Stimulated activated CD4-positive, alpha-beta T cell treated with anti-CD3 and anti-CD28 coated beads, Interleukin-15, amount 100 ng/mL, for 1 hour (primary cell): ENCODE results near the gene DCLK1.
"Not testable (repeated sequence)": the region's sequence is repeated elsewhere in the genome, so short reads cannot be mapped to it uniquely, and the experiment has no call there.

ENCODE experiments used
- DNase-seq, 2 donors: peaks; one replicate each; pipeline ENCODE4 v3.0.0-alpha.2; 2020; ENCODE audit warnings: low read depth in 1 of 2, low spot score in 1 of 2

Gene DCLK1

GRCh38 chr13:36131931-36132297, 732 bp upstream of the DCLK1 start:
- no peak for DNase-seq

DNA sequence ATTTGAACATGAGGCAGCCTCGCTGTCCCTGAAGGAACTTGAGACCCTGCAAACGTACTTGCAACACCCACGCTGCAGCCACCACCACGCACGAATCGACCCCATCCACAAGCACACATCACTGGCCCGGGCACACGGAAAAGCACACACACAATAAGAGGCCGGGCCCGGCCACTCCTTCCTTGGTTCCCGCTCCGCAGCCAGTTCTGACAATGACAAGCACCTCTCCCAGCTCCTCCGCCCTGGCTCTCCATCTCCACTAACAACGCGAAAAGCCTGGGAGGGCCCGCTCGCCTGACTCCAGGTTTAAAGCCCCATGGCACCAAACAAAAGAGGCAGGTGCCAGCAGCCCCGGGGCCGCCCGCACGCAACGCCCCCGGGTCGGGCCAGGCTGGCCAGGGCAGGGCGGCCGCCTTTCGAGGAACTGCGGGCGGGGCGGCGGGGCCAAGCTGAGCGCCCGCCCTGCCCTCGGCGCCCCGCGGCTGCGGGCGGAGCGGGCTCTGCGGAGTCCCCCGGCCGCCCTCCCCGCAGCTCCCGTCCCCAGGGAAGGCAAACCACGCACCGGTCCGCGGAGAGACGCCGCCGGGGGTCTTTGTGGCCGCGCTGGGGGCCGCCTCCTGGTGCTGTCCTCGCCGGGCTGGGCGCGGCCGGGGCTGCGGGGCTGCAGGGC, 495 bp downstream of the DCLK1 start:
- DNase-seq = no peak

GRCh38 chr13:36130193-36130551, 1.0 kb downstream of the DCLK1 start:
- DNase-seq = no peak

- DNase-seq = no peak
Measured at GRCh38 chr13:36129539-36129938, 1.6 kb downstream of the DCLK1 start.

DNA sequence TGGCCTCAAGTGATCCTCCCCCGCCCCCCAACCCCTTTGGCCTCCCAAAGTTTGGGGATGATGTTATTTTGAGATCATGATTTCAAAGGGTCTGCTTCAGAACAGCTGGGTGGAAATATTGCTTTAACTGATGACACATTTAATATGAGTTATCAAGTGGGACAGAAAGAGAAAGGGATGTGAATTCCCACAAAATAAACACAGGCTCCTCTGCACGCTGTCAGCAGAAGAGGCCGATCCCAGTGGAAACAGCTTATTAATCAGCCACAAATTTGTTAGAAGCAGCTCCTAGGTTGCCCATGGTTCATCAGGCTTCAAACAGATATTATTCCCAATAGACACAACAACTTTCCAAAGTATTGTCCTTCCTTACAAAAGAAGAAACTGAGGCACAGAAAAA, 4.7 kb downstream of the DCLK1 start:
- no peak for DNase-seq

DNA sequence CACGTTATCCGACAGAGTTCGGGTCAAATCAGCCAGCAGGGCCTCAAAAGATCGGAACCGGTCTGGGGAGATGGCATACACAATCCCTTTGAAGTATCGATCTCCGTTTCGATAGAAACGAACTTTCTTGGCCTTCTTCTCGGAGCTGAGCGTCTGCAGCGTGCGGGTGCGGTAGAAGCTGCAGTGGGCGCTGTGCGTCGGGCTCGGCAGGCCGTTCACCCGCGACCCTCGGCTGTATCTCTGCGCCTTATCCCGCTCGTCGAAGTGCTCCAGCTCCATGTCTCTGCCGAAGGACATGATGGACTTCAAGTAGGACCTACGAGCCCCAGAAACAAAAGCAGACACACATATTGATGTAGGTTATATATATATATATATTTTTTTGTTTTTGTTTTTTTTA, 5.3 kb downstream of the DCLK1 start:
- DNase-seq = no peak

- DNase-seq = no peak
Measured at GRCh38 chr13:36124236-36124822, 6.9 kb downstream of the DCLK1 start.

- DNase-seq = no peak
Measured at GRCh38 chr13:36115306-36115705, 15.9 kb downstream of the DCLK1 start.

DNA sequence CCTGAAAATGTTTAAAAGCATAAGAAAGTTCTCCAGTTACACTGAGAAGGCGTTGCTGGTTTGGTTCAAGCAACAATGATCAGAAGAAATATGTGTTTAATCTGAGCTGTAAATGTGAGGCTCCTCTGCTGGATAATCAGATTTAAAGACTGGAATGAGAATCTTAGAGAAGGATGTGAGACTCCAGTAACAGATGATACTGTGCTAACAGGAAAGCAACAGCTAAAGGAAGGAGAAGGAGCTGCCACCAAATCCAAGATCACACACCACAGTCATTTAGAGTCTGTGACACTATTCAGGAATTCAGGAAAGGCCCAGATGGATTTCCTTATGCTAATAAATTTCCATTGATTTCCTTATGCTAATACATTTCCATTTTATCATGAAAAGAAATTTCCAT, 16.9 kb downstream of the DCLK1 start:
- no peak for DNase-seq

- DNase-seq = no peak
Measured at GRCh38 chr13:36108954-36109353, 22.2 kb downstream of the DCLK1 start.

GRCh38 chr13:36108342-36108741, 22.8 kb downstream of the DCLK1 start:
- DNase-seq = no peak

- DNase-seq = no peak
Measured at GRCh38 chr13:36107521-36107920, 23.7 kb downstream of the DCLK1 start.

DNA sequence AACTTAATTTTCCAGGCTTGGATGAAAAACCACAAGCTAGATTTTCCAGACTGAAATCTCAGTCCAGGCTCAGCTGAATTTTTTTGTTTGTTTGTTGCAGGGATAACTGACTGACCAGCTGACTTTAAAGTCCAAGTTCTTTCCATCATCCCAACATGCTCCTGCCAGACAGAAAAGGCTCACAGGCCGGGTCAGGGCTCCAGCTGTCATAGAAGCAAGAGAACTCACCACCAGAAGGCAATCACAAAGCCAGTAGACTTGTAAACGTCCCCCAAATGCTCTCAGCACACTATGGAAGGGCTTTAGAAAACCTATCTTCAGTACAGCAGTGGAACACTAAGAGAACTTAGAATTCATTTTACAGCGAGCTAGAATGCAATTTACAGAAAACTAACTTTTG, 25.5 kb downstream of the DCLK1 start:
- DNase-seq = no peak

DNA sequence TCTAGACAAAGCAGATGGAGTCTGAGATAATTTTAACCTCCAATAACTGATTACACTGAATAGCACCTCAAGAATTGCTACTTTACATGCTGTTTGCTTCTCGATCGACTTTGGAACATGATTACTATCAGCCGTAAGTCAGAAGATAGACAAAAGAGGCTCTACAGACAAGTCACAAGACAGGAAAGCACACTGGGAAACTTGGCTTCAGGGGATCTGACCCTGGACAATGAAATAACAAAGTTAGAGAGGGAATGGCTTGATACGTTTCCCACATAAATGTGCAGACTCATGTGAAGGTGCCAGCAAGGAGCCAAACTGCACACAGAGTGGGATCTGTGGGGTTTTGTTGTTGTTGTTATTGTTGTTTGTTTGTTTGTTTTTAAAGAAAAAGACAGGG, 28.5 kb downstream of the DCLK1 start:
- DNase-seq = no peak

DNA sequence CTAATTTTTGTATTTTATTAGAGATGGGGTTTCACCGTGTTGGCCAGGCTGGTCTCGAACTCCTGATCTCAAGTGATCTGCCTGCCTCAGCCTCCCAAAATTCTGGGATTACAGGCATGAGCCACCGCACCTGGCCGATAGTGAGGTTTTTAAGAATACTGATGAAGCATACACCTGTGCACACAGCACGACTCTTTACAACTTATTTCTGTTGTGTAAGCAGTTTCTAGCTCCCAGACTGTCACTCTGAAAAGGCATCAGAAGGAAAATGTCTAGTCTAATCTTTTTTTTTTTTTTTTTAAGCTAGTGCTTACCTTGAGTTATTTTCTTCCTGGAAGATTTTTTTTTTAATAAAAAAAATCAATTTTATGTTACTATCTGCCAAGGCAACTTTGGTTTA, 29.3 kb downstream of the DCLK1 start:
- DNase-seq = not testable (repeated sequence)

DNA sequence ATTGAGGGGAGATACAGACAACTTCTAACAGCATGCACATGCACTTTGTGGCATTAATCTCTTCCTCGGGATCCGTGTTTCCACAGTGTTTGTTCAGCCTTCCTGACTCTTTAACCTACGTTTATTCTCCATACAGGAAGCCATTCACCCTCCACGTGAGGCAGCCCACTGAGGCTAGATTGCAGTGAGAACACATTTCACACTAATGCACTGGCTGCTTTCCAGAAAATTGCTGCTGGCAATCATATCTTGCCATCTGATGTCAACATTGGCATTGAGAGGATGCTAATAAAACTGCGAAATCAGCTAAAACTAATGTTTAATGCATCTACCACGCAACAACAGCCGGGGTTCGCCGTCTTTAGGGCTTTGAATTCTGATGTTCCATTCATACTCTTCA, 30.0 kb downstream of the DCLK1 start:
- DNase-seq = no peak

- DNase-seq = no peak
Measured at GRCh38 chr13:36098080-36098479, 33.1 kb downstream of the DCLK1 start.

DNA sequence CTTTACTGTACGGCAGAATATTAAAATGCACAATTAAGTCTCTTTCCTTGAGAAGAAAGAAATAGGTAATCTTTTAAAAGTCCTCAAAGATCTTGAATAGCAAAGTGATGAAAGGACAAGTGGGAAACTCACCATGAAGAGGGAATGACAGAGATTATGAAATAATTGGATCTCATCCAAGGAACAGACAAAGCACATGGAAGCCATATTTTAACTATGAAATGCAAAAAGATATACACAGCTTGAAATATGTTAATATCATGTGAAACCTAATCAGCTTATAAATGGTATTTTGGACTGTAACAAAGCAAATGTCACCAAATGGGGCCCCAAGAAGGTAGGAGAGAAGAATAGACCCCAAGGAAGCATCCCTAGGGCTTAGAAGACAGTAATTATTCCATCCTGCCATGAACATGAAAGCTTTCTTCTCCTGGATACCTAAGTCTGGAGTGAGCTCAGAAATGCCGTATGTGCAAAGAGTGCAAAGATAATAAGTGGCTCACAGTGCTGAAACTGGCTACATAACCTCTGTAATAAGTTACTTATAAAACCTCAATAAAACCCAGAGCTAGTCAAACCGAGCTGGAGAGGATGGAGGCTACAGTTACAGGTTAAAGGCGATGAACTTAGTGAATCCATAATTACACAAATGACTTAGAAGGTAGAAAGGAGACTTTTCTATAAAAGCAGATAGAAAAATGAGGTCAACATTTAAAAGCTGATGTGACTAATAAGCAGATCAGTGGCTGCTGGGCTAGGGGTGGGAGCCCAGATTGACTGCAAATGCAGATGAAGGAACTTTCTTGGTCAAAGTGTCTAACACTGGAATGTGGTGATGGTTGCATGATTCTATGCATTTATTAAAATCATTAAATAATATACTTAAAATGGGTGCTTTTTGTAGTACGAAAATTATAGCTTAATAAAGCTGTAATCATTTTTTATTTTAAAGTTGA, 34.4 kb downstream of the DCLK1 start:
- no peak for DNase-seq

DNA sequence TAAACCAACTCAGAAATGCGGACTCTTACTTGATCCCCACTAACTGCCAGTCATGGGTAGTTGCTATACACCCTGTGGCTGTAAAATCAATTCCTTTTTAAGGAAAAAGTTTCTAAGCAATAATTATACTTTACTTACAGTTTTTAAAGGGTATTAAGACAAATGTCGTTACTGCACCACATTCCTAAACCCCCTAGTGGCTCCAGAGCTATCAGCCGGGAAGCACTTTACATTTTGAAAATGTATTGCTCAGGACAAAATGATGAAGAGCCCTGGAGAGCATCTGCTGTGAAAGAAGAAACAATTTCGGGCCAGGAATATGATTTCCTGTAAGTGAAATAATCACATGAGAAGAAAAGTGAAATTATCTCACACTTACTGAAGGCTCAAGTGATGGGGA, 36.7 kb downstream of the DCLK1 start:
- no peak for DNase-seq

DNA sequence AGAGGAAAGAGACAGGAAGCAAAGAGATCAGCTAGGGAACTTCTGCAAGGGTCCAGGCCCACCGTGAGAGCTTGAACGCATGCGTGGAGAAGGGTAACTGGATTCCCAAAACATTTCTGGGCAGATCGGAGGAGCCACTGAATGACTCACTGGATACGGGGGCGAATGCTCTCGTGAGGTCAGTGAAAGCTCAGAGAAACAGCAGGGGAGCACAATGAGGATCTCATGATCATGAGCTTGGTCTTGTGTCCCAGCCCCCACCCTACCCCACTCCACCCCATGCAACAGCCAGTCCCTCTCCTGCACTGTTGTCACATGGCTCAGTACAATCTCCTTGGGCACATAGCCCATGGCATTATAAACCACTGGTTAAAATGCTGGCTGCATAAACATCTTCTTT, 40.6 kb downstream of the DCLK1 start:
- no peak for DNase-seq

DNA sequence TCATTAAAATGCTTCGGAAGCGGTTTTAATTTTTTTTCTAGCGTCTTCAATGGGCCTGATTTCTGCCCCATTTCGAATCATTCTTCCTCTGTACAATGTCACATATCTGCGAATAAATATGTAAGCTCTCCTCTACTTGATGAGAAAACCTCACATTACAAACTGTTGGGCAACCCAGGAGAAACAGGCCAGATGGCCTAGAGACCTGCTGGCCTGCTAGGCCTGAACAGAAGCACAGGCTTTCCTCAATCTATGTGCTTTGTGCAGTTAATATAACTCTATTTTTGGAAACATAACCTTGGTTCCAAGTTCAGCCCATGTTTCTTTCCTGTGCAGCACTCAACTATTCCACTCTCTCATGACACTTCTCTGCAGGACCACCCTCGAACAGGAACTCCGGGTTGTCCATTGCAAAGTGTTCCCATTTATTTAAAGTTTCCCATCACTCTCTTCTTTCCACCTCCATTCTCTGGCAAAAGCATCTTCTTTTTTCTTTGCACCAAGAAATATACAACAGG, 42.0 kb downstream of the DCLK1 start:
- DNase-seq = no peak

DNA sequence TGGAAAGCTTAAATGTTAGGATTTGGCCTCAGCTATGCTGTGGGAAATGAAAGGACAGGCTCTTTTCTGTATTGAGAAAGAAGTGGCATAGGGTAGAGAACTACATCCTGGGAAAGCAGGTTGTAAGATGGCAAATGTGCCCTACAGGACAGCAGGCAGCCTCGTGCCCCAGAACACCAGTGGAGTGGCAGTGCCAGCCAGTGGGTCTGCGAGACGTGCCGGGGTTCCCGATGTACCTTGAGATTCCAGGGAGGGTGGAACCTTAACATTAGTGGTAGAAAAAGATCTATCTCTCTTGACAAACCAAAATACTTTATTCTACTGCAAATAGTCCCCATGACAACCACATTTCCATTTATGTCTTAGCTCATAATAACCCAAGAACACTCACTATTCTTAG, 42.7 kb downstream of the DCLK1 start:
- no peak for DNase-seq
